Transverse colon (tissue), 3 donors: ENCODE data around the gene GRIP2.

Source experiments
- EP300 ChIP-seq: sonication (generic); formaldehyde crosslinking; IDR thresholded peaks from one replicate; pipeline ENCODE4 v1.6.1; 2017; ENCODE audit warnings: antibody characterized with exemption, low read depth
- POLR2A ChIP-seq: fragments of 450-650 bp; IDR thresholded peaks from one replicate; pipeline ENCODE4 v1.6.1; 2016; ENCODE audit warnings: antibody characterized with exemption, mild to moderate bottlenecking, moderate library complexity
- TF ChIP-seq, protein P1 (sequence below), 5 experiments: fragments of 200-600 bp in 3 of 5; fragments of 450-650 bp in 2 of 5; sonication (generic) in 3 of 5; IDR thresholded peaks; 1 replicate in 2 of 5; 2 replicates in 3 of 5; pipeline ENCODE4 v1.5.1; 2016 to 2017; ENCODE audit warnings: antibody characterized with exemption in 5 of 5, inconsistent platforms in 3 of 5, mild to moderate bottlenecking in 2 of 5, moderate library complexity in 1 of 5

GRCh38 chr3:14514323-14514720 lies 25.8 kb downstream of the GRIP2 start:
- no peak for TF ChIP-seq EP300
- no peak for TF ChIP-seq POLR2A
- TF ChIP-seq, protein P1, sequence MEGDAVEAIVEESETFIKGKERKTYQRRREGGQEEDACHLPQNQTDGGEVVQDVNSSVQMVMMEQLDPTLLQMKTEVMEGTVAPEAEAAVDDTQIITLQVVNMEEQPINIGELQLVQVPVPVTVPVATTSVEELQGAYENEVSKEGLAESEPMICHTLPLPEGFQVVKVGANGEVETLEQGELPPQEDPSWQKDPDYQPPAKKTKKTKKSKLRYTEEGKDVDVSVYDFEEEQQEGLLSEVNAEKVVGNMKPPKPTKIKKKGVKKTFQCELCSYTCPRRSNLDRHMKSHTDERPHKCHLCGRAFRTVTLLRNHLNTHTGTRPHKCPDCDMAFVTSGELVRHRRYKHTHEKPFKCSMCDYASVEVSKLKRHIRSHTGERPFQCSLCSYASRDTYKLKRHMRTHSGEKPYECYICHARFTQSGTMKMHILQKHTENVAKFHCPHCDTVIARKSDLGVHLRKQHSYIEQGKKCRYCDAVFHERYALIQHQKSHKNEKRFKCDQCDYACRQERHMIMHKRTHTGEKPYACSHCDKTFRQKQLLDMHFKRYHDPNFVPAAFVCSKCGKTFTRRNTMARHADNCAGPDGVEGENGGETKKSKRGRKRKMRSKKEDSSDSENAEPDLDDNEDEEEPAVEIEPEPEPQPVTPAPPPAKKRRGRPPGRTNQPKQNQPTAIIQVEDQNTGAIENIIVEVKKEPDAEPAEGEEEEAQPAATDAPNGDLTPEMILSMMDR (IDR thresholded peaks at IDR 0.05) = no peak
